Caco-2 (cell line): ENCODE data around the gene SLC7A8. TPM values are rescaled to one million over a fixed set of nuclear protein-coding genes. Genes with fewer than 3 reads are reported as not detected.

ENCODE experiments used
- BruUV-seq: library from RNA; stranded (reverse); fragments of 400-500 nt; replicated peaks from 2 replicates; lab custom pipeline; 2021; lab: Mats Ljungman, UMichigan
- CTCF ChIA-PET: fragments of 300-600 bp; sonication (Branson Sonifier 250); formaldehyde crosslinking; loops from one replicate; lab custom pipeline; 2022; ENCODE audit warnings: antibody characterized with exemption; lab: Charles Lee
- POLR2A ChIA-PET: fragments of 300-600 bp; sonication (Branson Sonifier 250); formaldehyde crosslinking; loops from one replicate; lab custom pipeline; 2022; ENCODE audit warnings: antibody characterized with exemption; lab: Charles Lee
- DNase-seq, 2 experiments: peaks; one replicate each; pipeline versions ENCODE4 v3.0.0 to v3.0.0-alpha.2; 2020 to 2022
- H3K27me3 ChIP-seq: replicated peaks from 2 replicates; pipeline ENCODE4 v1.6.0; 2011; ENCODE audit warnings: low read length; ENCODE audit not compliant: control insufficient read depth, insufficient read depth
- H3K36me3 ChIP-seq: 2 replicates; pipeline ENCODE4 v1.5.1; 2011; ENCODE audit warnings: low read length; ENCODE audit not compliant: control insufficient read depth, insufficient read depth
- H3K4me1 ChIP-seq: fragments of 250-450 bp; sonication (Bioruptor Pico); 2 replicates; pipeline ENCODE4 v1.5.1; 2020; ENCODE audit warnings: mild to moderate bottlenecking
- H3K4me3 ChIP-seq: 2 replicates; pipeline ENCODE4 v1.5.1; 2011; ENCODE audit warnings: low read depth, mild to moderate bottlenecking, control low read depth, low read length
- H3K9me3 ChIP-seq: fragments of 250-450 bp; sonication (Bioruptor Pico); 2 replicates; pipeline ENCODE4 v1.5.1; 2020; ENCODE audit warnings: mild to moderate bottlenecking, moderate library complexity
- H3K27ac Mint-ChIP-seq: one replicate; pipeline ENCODE4 v1.8.0; 2022; ENCODE audit warnings: mixed read lengths; ENCODE audit not compliant: unreplicated experiment
- H3K27me3 Mint-ChIP-seq: one replicate; pipeline ENCODE4 v1.8.0; 2022; ENCODE audit warnings: mixed read lengths; ENCODE audit not compliant: insufficient read depth, unreplicated experiment
- H3K36me3 Mint-ChIP-seq: one replicate; pipeline ENCODE4 v1.8.0; 2022; ENCODE audit warnings: mild to moderate bottlenecking, mixed read lengths; ENCODE audit not compliant: insufficient read depth, unreplicated experiment
- H3K4me1 Mint-ChIP-seq: one replicate; pipeline ENCODE4 v1.8.0; 2022; ENCODE audit warnings: low read depth, mixed read lengths; ENCODE audit not compliant: unreplicated experiment
- H3K4me3 Mint-ChIP-seq: one replicate; pipeline ENCODE4 v1.8.0; 2022; ENCODE audit warnings: mild to moderate bottlenecking, moderate library complexity, mixed read lengths; ENCODE audit not compliant: unreplicated experiment
- H3K9me3 Mint-ChIP-seq: one replicate; pipeline ENCODE4 v1.8.0; 2022; ENCODE audit warnings: mixed read lengths; ENCODE audit not compliant: unreplicated experiment
- intact Hi-C: fragments of 100-400 bp; cut with micrococcal nuclease; formaldehyde crosslinking; loops from one replicate; pipeline ENCODE4 v1.10.0; 2022; ENCODE audit not compliant: unreplicated experiment
- total RNA-seq: library from RNA; stranded (reverse); gene quantifications from 2 replicates; pipeline ENCODE4 v1.2.3, GENCODE V29; 2022
- TF ChIP-seq, protein P1 (sequence below), 2 experiments: fragments of 200-600 bp in 1 of 2; IDR thresholded peaks; 1 replicate in 1 of 2; 2 replicates in 1 of 2; pipeline versions ENCODE4 v1.5.1 to v1.8.0; 2011 to 2022; ENCODE audit warnings: antibody characterized with exemption in 1 of 2, control low read depth in 1 of 2, inconsistent platforms in 1 of 2, low read depth in 1 of 2, low read length in 1 of 2, mild to moderate bottlenecking in 1 of 2, moderate library complexity in 1 of 2; ENCODE audit not compliant: insufficient read depth in 1 of 2, severe bottlenecking in 1 of 2, unreplicated experiment in 1 of 2

SLC7A8 gene
- total RNA-seq, 1 experiment from 2014 or later: 26.9 TPM

DNA sequence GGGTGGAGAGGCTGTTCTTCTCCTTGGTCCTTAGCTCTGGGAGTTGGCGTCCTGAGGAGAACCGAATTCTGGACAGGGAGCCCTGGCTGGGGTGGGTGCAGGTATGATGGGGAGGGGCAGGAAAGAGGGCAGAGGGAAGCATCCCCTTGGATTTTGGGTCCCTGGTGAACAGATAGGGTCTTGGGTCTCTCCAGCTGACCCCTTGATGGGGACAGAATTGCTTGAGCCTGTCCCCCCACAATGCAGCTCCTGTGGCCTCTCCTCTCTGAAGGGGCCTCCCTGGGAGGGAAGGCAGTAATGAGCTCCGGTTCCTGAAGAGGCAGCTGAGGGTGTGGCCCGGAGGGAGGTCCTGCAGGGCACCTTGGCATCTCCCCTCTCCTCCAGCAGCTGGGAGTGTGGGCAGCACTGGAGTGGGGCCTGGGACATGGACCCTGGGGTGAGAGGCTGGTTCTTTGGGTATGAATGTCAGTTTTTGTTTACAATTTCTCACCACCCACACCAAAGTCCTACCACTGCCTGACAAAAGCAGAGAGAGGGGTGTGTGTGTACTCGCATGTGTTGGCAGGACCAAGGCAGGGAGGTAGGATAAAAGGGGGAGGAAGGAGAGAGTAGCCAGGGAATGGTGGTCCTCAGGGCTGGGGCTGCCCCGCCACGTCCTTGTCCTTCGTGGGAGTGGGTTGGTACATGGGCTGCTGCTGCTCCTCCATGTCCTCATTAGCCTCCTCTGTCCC lies 56.7 kb downstream of the SLC7A8 start:
- Mint-ChIP-seq H3K4me1 (no peaks in the 10 kb centered on the region), H3K9me3 (no peaks in the 10 kb centered on the region), H3K27me3 (no peaks in the 10 kb centered on the region), H3K36me3 (no peaks in the 10 kb centered on the region), H3K27ac (no peak overlapping the region), H3K4me3 (no peak overlapping the region)
- ChIA-PET POLR2A (no interaction called here), CTCF (interaction anchor here (0.6 kb wide), 1 partner anchor 65 kb away, joined by 7 read pairs; no protein-coding TSS in a partner anchor)
- H3K27me3 ChIP-seq: no peaks in the 10 kb centered on the region
- intact Hi-C loops: no loop called here
- DNase-seq: no peak
- H3K36me3 ChIP-seq: no peaks in the 10 kb centered on the region
- H3K4me3 ChIP-seq: no peak overlapping the region
- BruUV-seq: no TSS peak
- H3K4me1 ChIP-seq: no peaks in the 10 kb centered on the region
- TF ChIP-seq, protein P1, sequence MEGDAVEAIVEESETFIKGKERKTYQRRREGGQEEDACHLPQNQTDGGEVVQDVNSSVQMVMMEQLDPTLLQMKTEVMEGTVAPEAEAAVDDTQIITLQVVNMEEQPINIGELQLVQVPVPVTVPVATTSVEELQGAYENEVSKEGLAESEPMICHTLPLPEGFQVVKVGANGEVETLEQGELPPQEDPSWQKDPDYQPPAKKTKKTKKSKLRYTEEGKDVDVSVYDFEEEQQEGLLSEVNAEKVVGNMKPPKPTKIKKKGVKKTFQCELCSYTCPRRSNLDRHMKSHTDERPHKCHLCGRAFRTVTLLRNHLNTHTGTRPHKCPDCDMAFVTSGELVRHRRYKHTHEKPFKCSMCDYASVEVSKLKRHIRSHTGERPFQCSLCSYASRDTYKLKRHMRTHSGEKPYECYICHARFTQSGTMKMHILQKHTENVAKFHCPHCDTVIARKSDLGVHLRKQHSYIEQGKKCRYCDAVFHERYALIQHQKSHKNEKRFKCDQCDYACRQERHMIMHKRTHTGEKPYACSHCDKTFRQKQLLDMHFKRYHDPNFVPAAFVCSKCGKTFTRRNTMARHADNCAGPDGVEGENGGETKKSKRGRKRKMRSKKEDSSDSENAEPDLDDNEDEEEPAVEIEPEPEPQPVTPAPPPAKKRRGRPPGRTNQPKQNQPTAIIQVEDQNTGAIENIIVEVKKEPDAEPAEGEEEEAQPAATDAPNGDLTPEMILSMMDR (IDR thresholded peaks at IDR 0.05; ENCODE audit: insufficient read depth in 1 of 2, low read depth in 1 of 2, low read length in 1 of 2, severe bottlenecking in 1 of 2, unreplicated experiment in 1 of 2): no peak
- no peaks in the 10 kb centered on the region for H3K9me3 ChIP-seq

DNA sequence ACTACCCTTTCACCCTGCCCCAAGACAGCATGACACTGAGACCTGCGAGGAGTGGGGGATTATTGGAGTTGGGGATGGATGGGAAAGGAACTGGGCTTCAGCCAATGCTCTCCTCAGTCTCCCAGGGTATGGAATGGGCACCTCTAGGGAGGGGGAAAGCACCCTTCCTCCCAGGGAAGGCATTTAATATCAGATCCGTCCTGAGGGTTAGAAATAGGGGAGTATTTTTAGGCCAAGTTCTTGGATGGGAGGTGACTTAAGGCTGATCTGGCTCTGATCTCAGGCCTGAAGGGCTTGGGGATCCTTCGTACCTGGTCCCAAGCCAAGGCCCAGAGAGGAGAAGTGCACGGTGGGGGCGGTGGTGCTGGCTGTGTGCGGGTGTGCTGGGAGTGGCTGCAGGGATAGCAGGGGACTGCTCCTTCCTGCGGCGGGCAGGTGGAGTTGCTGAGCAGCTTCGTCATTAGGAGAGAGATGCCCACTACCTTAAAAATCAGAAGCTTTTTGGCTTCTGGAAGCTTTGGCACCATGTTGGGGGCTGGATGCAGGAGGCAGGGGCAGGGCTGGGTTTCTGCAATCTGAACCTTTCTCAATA lies 57.4 kb downstream of the SLC7A8 start:
- no TSS peak for BruUV-seq
- TF ChIP-seq, protein P1 (IDR thresholded peaks at IDR 0.05; ENCODE audit: insufficient read depth in 1 of 2, low read depth in 1 of 2, low read length in 1 of 2, severe bottlenecking in 1 of 2, unreplicated experiment in 1 of 2): no peak
- H3K4me3 Mint-ChIP-seq: no peak overlapping the region
- intact Hi-C loops: no loop called here
- H3K36me3 Mint-ChIP-seq: peaks cover 1% of the 10 kb centered on the region
- Histone ChIP-seq H3K27me3 (no peaks in the 10 kb centered on the region), H3K4me1 (no peaks in the 10 kb centered on the region), H3K36me3 (no peaks in the 10 kb centered on the region), H3K9me3 (no peaks in the 10 kb centered on the region), H3K4me3 (no peak overlapping the region)
- peaks cover 6% of the 10 kb centered on the region for H3K4me1 Mint-ChIP-seq
- H3K27ac Mint-ChIP-seq: no peak overlapping the region
- no peaks in the 10 kb centered on the region for H3K27me3 Mint-ChIP-seq
- ChIA-PET CTCF (no interaction called here), POLR2A (no interaction called here)
- H3K9me3 Mint-ChIP-seq: no peaks in the 10 kb centered on the region
- no peak for DNase-seq

DNA sequence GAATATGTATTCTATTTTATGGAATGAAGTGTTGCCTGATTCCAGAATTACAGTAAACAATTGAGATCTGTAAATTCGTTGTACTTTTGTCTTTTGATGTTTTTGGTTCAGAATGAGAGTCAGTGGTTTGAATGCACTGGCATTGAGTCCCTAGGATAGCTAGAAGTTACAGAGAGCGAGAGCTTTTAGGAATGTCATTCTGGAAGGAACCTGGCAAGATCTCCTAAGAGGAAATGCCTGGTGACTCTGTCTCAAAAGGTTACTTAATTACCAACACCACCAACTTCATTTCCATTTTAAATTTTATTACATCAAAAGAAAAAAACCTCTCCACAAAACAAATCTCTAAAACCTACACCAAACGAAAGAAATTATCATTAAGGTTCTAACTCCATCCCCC lies 58.4 kb downstream of the SLC7A8 start:
- Histone ChIP-seq H3K9me3 (no peaks in the 10 kb centered on the region), H3K27me3 (no peaks in the 10 kb centered on the region), H3K36me3 (no peaks in the 10 kb centered on the region), H3K4me3 (no peak overlapping the region), H3K4me1 (no peaks in the 10 kb centered on the region)
- TF ChIP-seq, protein P1 (IDR thresholded peaks at IDR 0.05; ENCODE audit: insufficient read depth in 1 of 2, low read depth in 1 of 2, low read length in 1 of 2, severe bottlenecking in 1 of 2, unreplicated experiment in 1 of 2): no peak
- intact Hi-C loops: no loop called here
- CTCF ChIA-PET: no interaction called here
- H3K27ac Mint-ChIP-seq: no peak overlapping the region
- H3K4me1 Mint-ChIP-seq: peaks cover 7% of the 10 kb centered on the region
- BruUV-seq: no TSS peak
- H3K9me3 Mint-ChIP-seq: no peaks in the 10 kb centered on the region
- POLR2A ChIA-PET: no interaction called here
- H3K27me3 Mint-ChIP-seq: no peaks in the 10 kb centered on the region
- DNase-seq: no peak
- H3K4me3 Mint-ChIP-seq: no peak overlapping the region
- H3K36me3 Mint-ChIP-seq: peaks cover 6% of the 10 kb centered on the region
